ENCODE results near the gene MEA1.

DNA sequence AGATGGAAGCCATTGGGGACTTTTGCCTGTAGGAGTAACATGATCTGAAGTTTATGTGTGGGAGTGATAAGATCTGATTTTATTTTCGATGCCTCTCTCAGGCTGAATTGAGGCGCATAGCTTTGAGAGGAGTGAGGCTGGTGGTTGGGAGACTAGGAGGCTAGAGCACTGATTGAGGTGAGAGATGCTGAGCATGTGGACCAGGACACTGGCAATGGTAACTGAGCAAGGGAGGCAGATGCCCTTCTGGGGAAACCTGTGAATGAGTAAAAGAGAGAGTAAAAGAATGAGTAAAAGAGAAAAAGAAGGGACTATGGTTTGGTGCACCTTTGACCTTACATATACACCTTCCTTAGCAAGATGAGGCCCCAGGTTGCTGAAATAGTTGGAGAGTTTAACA lies 10.7 kb upstream of the MEA1 start:
- TF ChIP-seq RELA (IDR thresholded peaks at IDR 0.05; ENCODE audit: borderline replicate concordance, partially characterized antibody), result no peak
- TF ChIP-seq SMAD1 (IDR thresholded peaks at IDR 0.05; ENCODE audit: low read depth, partially characterized antibody), result no peak
- TF ChIP-seq RAD51 (IDR thresholded peaks at IDR 0.05), result no peak
- no peak for TF ChIP-seq CTCF (IDR thresholded peaks at IDR 0.05 in 2 of 3, conservative IDR thresholded peaks at IDR 0.05 in 1 of 3; ENCODE audit: control insufficient read depth in 2 of 3, extremely low read depth in 1 of 3, insufficient read depth in 1 of 3, low read depth in 3 of 3, low read length in 3 of 3)
- no peak for TF ChIP-seq POLR2A (IDR thresholded peaks at IDR 0.05; ENCODE audit: low read depth, low read length)
- no peak for TF ChIP-seq BACH1 (IDR thresholded peaks at IDR 0.05; ENCODE audit: borderline replicate concordance)
- TF ChIP-seq CUX1 (IDR thresholded peaks at IDR 0.05; ENCODE audit: insufficient replicate concordance, low read depth, low read length), result no peak
- no peak for TF ChIP-seq EZH2 (IDR thresholded peaks at IDR 0.05; ENCODE audit: borderline replicate concordance, control insufficient read depth, low read depth, low read length)
